HT1080 (cell line): ENCODE measurements around the gene TRAPPC2L. TPM values are rescaled to one million over a fixed set of nuclear protein-coding genes. Genes with fewer than 3 reads are reported as not detected.

ENCODE experiments used
- DNase-seq: peaks from one replicate; pipeline ENCODE4 v3.0.0-alpha.2; 2015; ENCODE audit warnings: low read depth
- total RNA-seq: library from RNA; depleted of rRNA; stranded (reverse); fragments of >200 nt; shearing (Covaris generic); gene quantifications from 2 replicates; pipeline ENCODE4 v1.2.3, GENCODE V29; 2014; rRNA removed

Gene TRAPPC2L
- total RNA-seq, 1 experiment from 2014 or later: 58.5 TPM

DNA sequence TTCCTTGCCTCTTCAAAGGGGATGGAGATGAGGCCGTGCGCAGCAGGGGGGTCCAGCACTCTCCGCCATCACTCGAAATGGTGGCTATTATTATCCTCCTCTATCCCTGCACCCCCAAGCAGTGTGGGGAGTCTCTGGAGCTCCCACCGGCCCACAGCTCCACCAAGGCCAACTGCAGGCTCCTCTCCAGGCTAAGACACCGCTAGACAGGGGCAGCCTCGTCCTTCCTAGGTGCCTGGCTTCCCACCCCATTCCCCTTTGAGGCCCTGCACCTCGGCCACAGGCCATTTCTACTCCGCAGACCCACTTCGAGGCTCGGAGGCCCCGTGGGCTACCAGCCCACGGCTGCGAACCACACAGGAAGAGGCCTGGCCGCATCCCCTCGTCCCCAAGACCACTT is 49.1 kb downstream of the TRAPPC2L start:
- DNase-seq: no peak

DNA sequence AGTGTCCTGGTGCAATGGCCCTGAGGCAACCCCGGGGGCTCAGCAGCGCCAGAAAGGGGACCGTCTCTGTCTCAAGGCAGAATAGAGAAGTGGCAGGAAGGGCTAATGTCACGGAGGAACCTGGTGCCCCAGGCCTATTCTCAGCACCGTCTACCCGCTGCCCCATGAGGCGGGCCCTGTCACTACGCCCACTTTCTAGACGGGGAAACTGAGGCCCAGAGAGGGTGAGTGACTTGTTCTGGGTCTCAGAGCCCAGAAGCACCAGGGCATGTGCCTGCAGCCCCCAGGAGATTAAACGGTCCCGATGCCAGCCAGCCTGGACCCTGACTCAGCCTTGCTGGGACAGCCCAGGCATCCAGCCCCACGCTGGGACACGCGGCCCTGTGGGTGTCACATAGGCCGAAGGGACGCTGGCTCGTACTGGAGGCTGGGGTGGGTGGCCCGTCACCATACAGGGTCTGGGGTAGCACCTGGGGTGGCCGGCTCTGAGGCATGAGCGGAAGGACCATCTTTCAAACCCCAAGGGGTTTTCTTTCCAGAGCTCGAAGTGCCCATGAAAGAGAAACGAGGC is 49.7 kb downstream of the TRAPPC2L start:
- no peak for DNase-seq

DNA sequence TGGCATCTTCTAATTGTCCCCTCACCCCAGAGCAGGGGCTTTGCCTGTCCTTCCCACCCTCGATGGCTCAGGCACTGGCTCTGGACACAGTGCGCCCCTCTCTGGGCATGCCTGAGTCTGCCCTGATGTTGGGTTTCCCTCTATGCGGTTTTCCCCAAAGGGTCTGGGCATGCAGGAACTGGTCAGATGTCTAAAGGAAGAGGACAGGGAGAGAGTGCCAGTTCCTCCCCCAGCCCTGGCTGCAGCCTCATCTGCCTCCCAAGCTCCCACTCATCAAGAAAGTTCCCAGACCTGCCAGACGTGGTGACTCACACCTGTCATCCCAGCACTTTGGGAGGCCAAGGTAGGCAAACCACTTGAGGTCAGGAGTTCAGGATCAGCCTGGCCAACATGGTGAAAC is 50.8 kb downstream of the TRAPPC2L start:
- DNase-seq: peak; percentile 64

DNA sequence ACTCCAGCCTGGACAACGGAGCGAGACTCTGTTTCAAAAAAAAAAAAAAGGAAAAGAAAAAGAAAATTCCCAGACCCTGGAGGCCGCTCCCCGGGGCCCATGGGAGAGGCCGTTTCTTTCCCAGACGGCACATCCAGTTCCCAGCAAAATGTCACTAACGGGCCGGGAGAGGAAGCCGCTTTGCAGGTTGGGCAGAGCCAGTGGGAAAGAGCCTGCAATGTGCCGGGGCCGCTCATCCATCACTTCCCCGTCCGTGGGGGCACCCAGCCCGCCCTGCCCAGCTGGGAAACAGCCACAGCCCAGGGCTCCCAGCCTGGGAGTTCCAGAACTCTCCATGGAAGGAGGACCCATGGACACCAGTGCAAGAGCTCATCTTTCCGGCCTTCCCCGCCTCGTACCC is 51.4 kb downstream of the TRAPPC2L start:
- no peak for DNase-seq

DNA sequence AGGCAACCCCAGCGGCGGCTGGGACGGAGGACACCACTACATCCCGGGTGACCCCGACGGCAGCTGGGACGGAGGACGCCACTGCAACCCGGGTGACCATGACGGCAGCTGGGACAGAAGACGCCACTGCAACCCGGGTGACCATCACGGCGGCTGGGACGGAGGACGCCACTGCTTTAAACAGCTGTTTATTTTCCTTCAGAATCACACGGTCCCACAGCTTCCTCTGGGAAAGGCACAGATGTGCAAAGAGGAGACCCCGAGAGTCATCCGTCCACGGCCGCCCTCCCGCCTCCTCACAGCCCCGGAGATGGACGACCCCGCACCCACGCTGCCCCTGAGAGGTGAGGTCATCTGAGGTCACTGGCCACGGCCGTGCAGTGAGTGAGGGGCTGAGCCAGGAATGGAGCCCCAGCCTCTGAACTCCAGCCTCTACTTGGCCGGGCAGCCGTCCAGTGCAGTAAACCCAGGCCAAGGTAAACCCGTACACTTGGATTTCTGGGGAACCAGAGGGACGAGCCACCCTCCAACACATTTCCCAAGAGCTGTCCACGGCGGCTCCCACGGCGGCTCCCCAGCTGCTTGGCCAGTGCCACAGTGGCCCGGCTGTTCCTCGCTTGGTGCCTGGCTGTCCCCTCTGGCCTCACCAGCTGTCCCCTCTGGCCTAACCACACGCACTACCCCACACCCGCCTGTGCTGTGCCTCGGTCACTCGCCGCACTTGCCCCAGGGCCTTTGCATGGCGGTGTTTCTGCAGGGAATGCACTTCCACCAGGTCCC is 52.7 kb downstream of the TRAPPC2L start:
- DNase-seq: no peak

DNA sequence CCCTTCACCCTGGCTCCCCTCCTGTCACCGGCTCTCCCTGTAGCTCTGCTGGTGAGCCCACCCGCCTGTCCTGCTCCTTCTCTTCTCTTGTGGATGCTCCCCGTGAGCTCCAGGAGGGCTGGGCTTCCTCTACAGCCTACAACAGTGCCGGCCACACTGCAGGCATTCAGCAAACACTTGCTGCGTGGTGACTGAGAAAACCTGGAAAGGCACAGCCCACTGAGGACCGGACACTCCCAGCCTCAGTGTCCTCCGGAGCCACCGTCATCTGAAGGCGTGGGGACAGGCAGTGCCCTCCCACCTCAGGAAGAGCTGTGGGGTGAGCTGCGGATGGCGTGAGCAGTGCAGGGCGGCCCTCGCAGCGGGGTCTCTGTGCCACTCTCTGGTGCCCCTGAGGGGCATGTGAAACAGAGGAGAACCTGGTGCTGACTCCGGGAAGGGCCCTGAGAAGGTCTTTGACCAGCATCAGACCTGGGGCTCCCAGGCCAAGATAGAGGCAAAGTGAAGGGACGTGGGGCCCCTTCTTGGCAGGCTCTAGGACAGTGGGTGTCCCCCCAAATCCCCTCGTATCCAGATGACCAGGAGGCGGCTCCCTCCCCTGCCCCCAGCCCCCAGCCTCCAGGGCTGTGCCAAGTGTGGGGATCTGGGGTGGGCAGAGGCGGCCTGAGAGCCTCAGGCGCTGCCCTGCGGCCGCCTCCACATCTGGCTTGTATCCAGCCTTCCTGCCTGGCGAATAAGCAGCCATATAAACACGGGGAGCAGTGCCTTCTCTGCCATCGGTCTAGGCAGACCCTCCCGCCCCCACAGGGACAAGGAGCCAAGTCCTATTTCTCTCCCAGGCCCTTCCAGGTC is 53.6 kb downstream of the TRAPPC2L start:
- DNase-seq: no peak

DNA sequence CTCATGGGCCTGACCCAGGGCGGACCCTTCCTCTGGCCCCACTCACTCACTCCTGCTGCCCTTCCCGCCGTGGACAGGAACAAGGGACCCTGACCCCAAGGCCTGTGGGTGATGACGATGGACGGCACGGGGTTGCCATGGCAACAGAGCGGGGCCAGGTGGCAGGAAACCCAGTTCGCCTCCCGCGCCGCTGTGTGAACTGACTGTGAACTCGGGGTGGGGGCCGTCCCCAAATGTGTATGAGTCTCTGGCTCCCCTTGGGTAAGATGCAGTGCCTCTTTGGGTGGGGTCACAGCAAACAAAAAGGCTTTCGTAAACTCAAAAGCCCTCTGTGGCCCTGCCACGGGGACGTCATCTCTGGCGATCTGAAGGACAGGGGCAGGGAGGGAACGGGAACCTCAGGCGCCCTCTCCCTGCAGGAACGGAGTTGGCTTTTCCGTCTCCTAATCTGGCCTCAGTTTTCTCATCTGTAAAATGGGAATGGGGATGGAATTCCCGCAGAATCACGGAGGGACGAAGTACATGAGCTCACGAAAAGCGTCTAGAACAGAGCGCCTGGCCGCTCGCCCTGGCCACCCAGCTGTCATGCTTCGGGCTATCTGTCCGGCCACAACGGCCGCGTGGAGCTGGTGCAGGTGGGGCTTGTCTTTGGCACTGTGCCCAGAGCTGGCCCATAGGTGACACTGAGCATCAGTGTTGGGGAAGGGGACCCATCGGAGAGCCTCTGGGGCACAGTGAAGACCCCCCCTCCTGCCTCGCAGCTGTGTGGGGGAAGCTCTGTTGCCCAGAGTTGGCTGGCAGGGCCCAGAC is 54.4 kb downstream of the TRAPPC2L start:
- DNase-seq: no peak

DNA sequence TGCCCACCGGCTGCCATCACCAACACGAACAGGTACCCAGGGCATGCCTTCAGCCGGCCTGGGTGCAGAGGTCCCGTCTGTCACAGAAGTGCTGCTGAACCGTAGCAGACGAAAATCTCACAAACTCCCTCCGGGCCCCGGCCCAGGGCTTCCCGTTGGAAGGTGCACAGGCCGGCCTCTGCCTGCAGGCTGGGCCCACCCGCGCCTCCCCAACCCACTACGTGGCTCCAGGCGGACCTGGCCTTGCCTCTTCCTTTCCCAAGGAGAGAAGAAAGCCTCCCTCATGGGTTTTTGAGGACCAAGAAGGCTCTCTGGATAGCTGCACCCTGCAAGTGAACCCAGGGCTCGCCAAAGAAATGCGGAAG is 55.0 kb downstream of the TRAPPC2L start:
- no peak for DNase-seq

Other genes with a start within 250 kb of the TRAPPC2L start
- not detected in 2 replicates for gene IL17C, start 218.6 kb upstream of the TRAPPC2L start, total RNA-seq
- 0.10 TPM in 1 of 2 replicates, not detected in the other for gene CYBA, start 206.1 kb upstream of the TRAPPC2L start, total RNA-seq
- 58.6 and 60.3 TPM in 2 replicates for gene MVD, start 194.0 kb upstream of the TRAPPC2L start, total RNA-seq
- 0.30 and 0.51 TPM in 2 replicates for gene SNAI3, start 170.6 kb upstream of the TRAPPC2L start, total RNA-seq
- gene RNF166, start 150.7 kb upstream of the TRAPPC2L start, total RNA-seq: 31.9 and 38.1 TPM in 2 replicates
- 26.6 and 31.0 TPM in 2 replicates for gene CTU2, start 150.6 kb upstream of the TRAPPC2L start, total RNA-seq
- 152 and 159 TPM in 2 replicates for gene PIEZO1, start 71.9 kb upstream of the TRAPPC2L start, total RNA-seq
- gene CDT1, start 53.3 kb upstream of the TRAPPC2L start, total RNA-seq: 33.5 and 64.6 TPM in 2 replicates
- 374 and 377 TPM in 2 replicates for gene APRT, start 45.2 kb upstream of the TRAPPC2L start, total RNA-seq
- gene GALNS, start 180 bp upstream of the TRAPPC2L start, total RNA-seq: 5.1 and 7.4 TPM in 2 replicates
- not detected in 2 replicates for gene PABPN1L, start 9.5 kb downstream of the TRAPPC2L start, total RNA-seq
- not detected in 2 replicates for gene CBFA2T3, start 120.1 kb downstream of the TRAPPC2L start, total RNA-seq
- 30.5 and 31.2 TPM in 2 replicates for gene ACSF3, start 236.7 kb downstream of the TRAPPC2L start, total RNA-seq